ENCODE measurements around the gene KIF2C. TPM values are rescaled to one million over a fixed set of nuclear protein-coding genes. Genes with fewer than 3 reads are reported as not detected.
"Not testable (repeated sequence)": the region's sequence is repeated elsewhere in the genome, so short reads cannot be mapped to it uniquely, and the experiment has no call there.

The KIF2C gene
- 10.6 TPM for polyA plus RNA-seq (ENCODE audit: insufficient read length)

DNA sequence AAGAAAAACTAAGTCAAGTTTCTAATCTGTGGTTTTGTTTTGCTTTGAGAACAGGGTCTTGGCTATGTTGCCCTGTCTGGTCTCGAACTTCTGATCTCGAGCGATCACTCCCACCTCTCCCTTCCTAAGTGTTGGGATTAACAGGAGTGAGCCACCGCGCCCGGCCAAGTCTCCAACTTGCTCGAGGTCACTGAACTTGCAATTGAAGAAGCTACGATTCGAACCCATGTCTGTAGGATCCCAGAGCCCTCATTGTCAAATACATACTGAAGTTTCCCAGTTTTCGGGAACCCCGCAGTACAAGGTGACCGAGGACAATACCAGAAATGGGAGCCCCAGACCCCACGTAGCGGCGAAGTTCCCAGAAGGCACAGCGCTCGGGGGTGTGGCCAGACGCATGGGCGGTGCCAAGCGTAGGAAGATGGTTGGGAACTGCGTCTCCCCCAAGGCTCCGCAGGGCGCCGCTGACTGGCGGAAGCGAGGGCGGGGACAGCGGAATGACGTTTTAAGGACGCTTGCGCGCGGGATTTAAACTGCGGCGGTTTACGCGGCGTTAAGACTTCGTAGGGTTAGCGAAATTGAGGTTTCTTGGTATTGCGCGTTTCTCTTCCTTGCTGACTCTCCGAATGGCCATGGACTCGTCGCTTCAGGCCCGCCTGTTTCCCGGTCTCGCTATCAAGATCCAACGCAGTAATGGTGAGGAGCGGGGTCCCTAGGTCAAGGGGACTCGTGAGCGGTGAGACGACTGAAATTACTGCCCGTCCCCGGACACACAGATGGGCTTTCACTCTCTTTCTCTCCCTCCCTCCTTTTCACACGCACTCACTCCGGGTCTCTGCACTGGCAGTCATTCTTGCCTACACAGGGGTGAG is at the start of gene KIF2C:
TSS of gene KIF2C (plus strand) at position 531 of the 872 bp plus-strand sequence. CDS start at position 627, 96 bp downstream.
- DNase-seq: peak; percentile 98

- no peak for DNase-seq
Measured at GRCh38 chr1:44693159-44693558, 46.5 kb upstream of the KIF2C start.

DNA sequence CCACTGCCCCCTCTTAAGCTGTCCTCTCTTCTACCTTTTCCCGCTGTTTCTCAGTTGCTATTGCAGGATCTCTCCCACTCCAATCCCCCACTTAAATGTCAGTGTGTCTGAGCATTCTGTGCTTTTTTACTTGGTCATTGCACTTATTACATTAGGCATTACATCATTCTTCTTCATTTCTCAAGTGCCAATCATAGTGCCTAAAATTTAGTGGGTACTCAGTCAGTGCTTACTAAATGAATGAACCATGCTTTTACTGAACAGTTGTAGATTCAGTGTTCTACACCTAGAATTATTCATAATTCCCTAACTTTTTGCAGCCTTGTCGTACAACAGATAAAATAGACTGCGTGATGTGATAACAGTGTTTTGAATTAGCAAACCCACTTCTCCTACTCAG is 45.7 kb upstream of the KIF2C start:
- no peak for DNase-seq

GRCh38 chr1:44694863-44695478 is 44.7 kb upstream of the KIF2C start:
- no peak for DNase-seq

- DNase-seq: no peak
Measured at GRCh38 chr1:44695671-44696070, 44.0 kb upstream of the KIF2C start.

GRCh38 chr1:44696101-44696500 is 43.5 kb upstream of the KIF2C start:
- DNase-seq: no peak

DNA sequence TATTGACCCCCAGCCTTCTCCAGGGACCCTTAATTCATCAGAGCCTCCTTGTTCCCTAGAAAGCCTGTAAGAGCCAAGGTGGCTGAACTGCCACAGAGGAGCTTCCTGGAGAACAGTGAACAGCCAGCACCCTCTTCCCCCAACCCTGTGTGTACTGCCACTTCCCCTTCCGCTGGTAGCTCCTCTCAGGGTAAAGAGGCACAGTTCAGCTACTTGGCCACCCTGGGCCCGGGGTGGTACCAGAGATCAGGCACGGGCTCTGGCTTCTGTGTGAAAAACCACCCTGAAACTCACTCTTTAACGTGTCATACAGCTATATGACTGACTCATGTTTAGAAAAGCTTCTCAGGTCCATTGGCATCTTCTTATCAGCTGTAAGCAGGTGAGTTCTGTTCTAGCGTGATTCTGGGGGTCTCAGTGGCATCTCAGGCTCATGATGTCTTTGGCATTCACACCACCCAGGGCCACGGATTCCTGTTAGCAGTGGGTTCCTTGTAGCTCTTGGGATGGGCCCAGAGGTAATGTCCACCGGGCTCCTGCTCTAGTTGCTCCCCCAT is 42.8 kb upstream of the KIF2C start:
- no peak for DNase-seq

DNA sequence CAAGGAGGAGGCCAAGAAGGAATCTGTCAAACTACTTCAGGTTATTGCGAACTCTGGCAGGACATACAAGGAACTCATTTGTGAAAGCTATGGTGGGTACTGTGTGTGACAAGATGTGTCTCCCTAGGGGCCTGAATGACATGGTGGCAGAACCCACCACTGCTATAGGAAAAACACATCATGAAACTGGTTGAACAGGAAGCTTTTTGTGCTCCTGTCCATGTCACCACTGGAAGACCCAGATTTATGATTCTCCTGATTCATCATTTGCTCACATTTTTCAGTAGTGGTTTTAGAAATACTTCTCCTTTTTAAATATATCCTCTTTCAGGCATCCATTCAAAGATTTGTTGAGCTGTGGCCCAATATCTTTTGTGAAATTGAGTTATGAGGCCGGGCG is 41.5 kb upstream of the KIF2C start:
- DNase-seq: no peak

GRCh38 chr1:44699375-44699774 is 40.3 kb upstream of the KIF2C start:
- DNase-seq: not testable (repeated sequence)

GRCh38 chr1:44700573-44700972 is 39.1 kb upstream of the KIF2C start:
- DNase-seq: no peak

GRCh38 chr1:44701141-44701573 is 38.5 kb upstream of the KIF2C start:
- DNase-seq: no peak

DNA sequence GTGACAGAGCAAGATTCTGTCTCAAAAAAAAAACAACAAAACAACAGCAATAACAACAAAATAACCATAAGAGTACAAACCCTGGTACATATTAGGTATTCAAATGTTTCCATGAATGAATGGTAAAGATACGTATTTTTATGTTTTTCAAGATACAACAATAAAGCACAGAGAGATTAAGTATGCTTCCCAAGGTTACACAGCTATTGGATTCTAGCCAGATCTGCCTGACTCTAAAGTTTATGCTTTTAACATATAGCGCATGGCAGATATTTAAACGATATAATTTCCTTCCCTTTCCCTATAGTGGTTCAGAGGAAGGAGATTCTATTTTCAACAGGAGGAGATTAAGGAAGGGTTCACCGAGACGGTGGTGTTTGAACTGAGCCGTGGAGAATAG is 34.2 kb upstream of the KIF2C start:
- DNase-seq: no peak

GRCh38 chr1:44705938-44706337 is 33.7 kb upstream of the KIF2C start:
- DNase-seq: no peak

DNA sequence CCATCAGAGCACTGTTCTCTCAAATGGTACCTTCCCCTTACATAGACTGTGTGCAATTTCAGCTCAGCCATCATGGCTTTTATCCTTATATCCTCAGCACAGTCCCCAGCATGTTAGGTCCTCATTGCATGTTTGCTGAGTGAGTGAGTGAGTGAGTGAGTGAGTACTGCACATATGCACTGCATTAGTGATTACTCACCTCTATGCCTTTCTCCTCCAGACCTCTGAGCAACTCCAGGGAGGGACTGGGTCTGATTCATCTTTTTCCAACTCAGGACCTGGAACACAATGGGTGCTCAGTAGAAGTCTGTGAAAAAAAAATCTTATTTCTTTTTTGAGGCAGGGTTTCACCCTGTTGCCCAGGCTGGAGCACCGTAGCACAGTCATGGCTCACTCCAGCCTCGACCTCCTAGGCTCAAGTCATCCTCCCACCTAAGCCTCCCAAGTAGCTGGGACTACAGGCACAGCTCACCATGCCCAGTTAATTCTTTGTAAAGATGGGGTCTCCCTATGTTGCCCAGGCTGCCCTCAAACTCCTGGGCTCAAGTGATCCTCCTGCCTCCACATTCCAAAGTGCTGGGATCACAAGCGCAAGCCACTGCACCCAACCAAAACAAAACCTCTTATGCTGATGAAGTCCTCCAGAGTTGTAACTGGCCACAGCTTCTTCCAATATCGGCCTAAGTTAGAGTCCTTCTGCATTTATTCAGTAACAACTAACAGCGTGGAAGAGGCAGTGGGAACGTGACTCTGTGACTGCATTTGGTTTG is 32.3 kb upstream of the KIF2C start:
- no peak for DNase-seq

- peak; percentile 42 for DNase-seq
Measured at GRCh38 chr1:44707959-44708831, 31.4 kb upstream of the KIF2C start.

- DNase-seq: no peak
Measured at GRCh38 chr1:44713321-44713781, 26.3 kb upstream of the KIF2C start.

DNA sequence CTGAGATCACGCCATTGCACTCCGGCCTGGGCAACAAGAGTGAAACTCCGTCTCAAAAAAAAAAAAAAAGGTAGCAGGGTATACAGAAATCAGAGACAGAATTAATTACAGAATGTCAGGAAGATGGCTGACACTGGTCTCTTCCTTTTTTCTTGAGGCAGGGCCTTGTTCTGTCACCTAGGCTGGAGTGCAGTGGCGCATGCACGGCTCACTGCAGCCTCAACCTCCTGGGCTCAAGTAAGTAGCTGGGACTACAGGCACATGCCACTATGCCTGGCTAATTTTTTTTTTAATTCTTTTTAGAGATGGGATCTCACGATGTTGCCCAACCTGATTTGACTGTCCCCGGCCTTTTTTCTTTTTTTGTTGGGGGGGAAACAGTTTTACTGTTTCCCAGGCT is 25.1 kb upstream of the KIF2C start:
- no peak for DNase-seq

GRCh38 chr1:44714944-44715571 is 24.6 kb upstream of the KIF2C start:
- peak; percentile 59 for DNase-seq

DNA sequence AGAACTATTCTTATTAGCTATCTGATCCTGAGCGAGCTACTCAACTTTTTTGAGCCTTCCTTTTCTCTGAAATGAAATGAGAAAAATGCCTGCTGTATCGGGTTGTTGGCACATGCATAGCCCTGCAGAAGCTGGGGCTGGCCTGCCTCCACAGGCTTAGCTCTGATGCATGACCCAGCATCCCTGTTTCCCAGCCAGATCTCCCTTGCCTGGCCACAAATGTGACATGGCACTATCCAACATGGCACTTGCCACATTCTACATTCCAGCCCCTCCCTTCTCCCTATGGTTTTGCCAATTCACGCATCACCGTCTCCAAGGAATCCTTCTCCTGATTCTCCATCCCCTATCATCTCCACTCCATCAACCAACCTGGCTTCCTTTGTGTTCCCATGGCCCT is 22.5 kb upstream of the KIF2C start:
- DNase-seq: no peak

GRCh38 chr1:44717653-44718052 is 22.0 kb upstream of the KIF2C start:
- DNase-seq: no peak

DNA sequence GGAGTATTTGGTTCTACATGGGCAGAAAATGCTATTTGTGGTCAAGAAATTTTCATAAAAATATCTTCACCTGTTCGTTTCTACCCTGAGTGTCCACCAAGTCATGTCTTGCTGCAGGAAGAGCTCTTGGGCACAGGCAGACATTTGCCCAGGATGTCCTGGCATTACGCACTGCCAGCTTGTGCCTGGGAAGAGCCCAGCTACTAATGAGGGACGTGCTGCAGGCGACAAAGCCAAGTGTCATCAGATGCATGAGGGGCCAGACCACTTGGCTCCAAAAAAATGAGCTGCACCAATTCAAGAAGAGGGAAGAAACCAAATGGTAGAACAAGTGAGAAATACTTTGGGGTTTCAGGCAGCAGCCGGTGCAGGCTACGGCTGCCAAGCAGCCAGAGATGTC is 21.5 kb upstream of the KIF2C start:
- no peak for DNase-seq

Data from hindlimb muscle (tissue), 1 donor.